Mesothelial cell of epicardium (in vitro differentiated cells): ENCODE data around the gene MLLT6. TPM values are rescaled to one million over a fixed set of nuclear protein-coding genes. Genes with fewer than 3 reads are reported as not detected.
A peak's percentile ranks its signal among the peaks of the same experiment; 100 is the strongest.
"Not testable (repeated sequence)": the region's sequence is repeated elsewhere in the genome, so short reads cannot be mapped to it uniquely, and the experiment has no call there.

Experiments used
- DNase-seq, 2 experiments: peaks; one replicate each; pipeline ENCODE4 v3.0.0; 2021; ENCODE audit warnings: low spot score in 2 of 2; ENCODE audit not compliant: unreplicated experiment in 2 of 2
- H3K27ac Mint-ChIP-seq: 2 replicates; pipeline ENCODE4 v1.8.0; 2021; ENCODE audit warnings: mixed read lengths
- H3K27me3 Mint-ChIP-seq: 2 replicates; pipeline ENCODE4 v1.8.0; 2021; ENCODE audit warnings: low read depth, mixed read lengths
- H3K36me3 Mint-ChIP-seq: 2 replicates; pipeline ENCODE4 v1.8.0; 2021; ENCODE audit warnings: mixed read lengths
- H3K4me1 Mint-ChIP-seq: 2 replicates; pipeline ENCODE4 v1.8.0; 2021; ENCODE audit warnings: mixed read lengths
- H3K4me3 Mint-ChIP-seq: 2 replicates; pipeline ENCODE4 v1.8.0; 2021; ENCODE audit warnings: mild to moderate bottlenecking, moderate library complexity, mixed read lengths
- H3K9me3 Mint-ChIP-seq: 2 replicates; pipeline ENCODE4 v1.8.0; 2021; ENCODE audit warnings: mixed read lengths
- CTCF ChIP-seq: fragments of 200-600 bp; sonication (generic); IDR thresholded peaks from one replicate; pipeline ENCODE4 v1.5.0; 2021; ENCODE audit warnings: antibody characterized with exemption; ENCODE audit not compliant: unreplicated experiment
- total RNA-seq: library from RNA; stranded (reverse); gene quantifications from 3 replicates; pipeline ENCODE4 v1.2.1, GENCODE V29; 2021

MLLT6 gene
- total RNA-seq, 1 donor from 2014 or later, result 184 TPM

GRCh38 chr17:38719943-38720641, 15.0 kb downstream of the MLLT6 start:
- Mint-ChIP-seq H3K27me3 (no peaks in the 10 kb centered on the region), H3K4me3 (peak overlapping the region; percentile 76), H3K9me3 (no peaks in the 10 kb centered on the region), H3K36me3 (peaks cover 16% of the 10 kb centered on the region), H3K27ac (peak overlapping the region; percentile 95), H3K4me1 (peaks cover 18% of the 10 kb centered on the region)
- no peak for TF ChIP-seq CTCF
- peak in 1 of 2 experiments; percentile 58 for DNase-seq

- Mint-ChIP-seq H3K9me3 (no peaks in the 10 kb centered on the region), H3K27me3 (no peaks in the 10 kb centered on the region), H3K36me3 (peaks cover 14% of the 10 kb centered on the region), H3K27ac (no peak overlapping the region), H3K4me1 (peaks cover 18% of the 10 kb centered on the region), H3K4me3 (no peak overlapping the region)
- DNase-seq, result no peak
- no peak for TF ChIP-seq CTCF
Observed at GRCh38 chr17:38720941-38721340, 15.9 kb downstream of the MLLT6 start.

GRCh38 chr17:38721802-38722201, 16.7 kb downstream of the MLLT6 start:
- TF ChIP-seq CTCF, result no peak
- no peak for DNase-seq
- H3K27ac Mint-ChIP-seq, result no peak overlapping the region
- peaks cover 18% of the 10 kb centered on the region for H3K4me1 Mint-ChIP-seq
- H3K27me3 Mint-ChIP-seq, result no peaks in the 10 kb centered on the region
- H3K4me3 Mint-ChIP-seq, result no peak overlapping the region
- H3K36me3 Mint-ChIP-seq, result peaks cover 13% of the 10 kb centered on the region
- H3K9me3 Mint-ChIP-seq, result no peaks in the 10 kb centered on the region

- no peak overlapping the region for H3K4me3 Mint-ChIP-seq
- peaks cover 8% of the 10 kb centered on the region for H3K36me3 Mint-ChIP-seq
- no peak for DNase-seq
- peaks cover 8% of the 10 kb centered on the region for H3K4me1 Mint-ChIP-seq
- H3K27ac Mint-ChIP-seq, result no peak overlapping the region
- TF ChIP-seq CTCF, result no peak
- no peaks in the 10 kb centered on the region for H3K9me3 Mint-ChIP-seq
- no peaks in the 10 kb centered on the region for H3K27me3 Mint-ChIP-seq
Observed at GRCh38 chr17:38724337-38724988, 19.4 kb downstream of the MLLT6 start.

- H3K27me3 Mint-ChIP-seq, result no peaks in the 10 kb centered on the region
- DNase-seq, result no peak
- H3K36me3 Mint-ChIP-seq, result peaks cover 8% of the 10 kb centered on the region
- H3K9me3 Mint-ChIP-seq, result no peaks in the 10 kb centered on the region
- peaks cover 7% of the 10 kb centered on the region for H3K4me1 Mint-ChIP-seq
- no peak for TF ChIP-seq CTCF
- H3K27ac Mint-ChIP-seq, result no peak overlapping the region
- H3K4me3 Mint-ChIP-seq, result no peak overlapping the region
Observed at GRCh38 chr17:38725066-38725465, 20.0 kb downstream of the MLLT6 start.

- H3K36me3 Mint-ChIP-seq, H3K4me3 Mint-ChIP-seq, H3K4me1 Mint-ChIP-seq, H3K9me3 Mint-ChIP-seq, DNase-seq, H3K27ac Mint-ChIP-seq, H3K27me3 Mint-ChIP-seq: not testable (repeated sequence)
Observed at GRCh38 chr17:38726145-38726544, 21.1 kb downstream of the MLLT6 start.
